Measurements from ENCODE around the gene STAP1.

GRCh38 chr4:67565284-67565683, 6.8 kb downstream of the STAP1 start:
- no peak for TF ChIP-seq TAF1 (IDR thresholded peaks at IDR 0.05; ENCODE audit: borderline replicate concordance, insufficient read depth, low read length)
- TF ChIP-seq POLR2AphosphoS5 (IDR thresholded peaks at IDR 0.05; ENCODE audit: low read depth, low read length): no peak

All from PFSK-1 (cell line).